ENCODE results near the gene C3orf22.
"Not testable (repeated sequence)": the region's sequence is repeated elsewhere in the genome, so short reads cannot be mapped to it uniquely, and the experiment has no call there.

Gene C3orf22

GRCh38 chr3:126558336-126559071 lies at the start of gene C3orf22:
Gene C3orf22, minus strand, starts transcription at chr3:126558932. Its CDS starts 5,542 bp downstream, at chr3:126553390.
- DNase-seq = no peak

- DNase-seq = peak; percentile 42
Observed at GRCh38 chr3:126607214-126607908, 48.6 kb upstream of the C3orf22 start.

GRCh38 chr3:126606001-126606400 lies 47.3 kb upstream of the C3orf22 start:
- DNase-seq = no peak

- DNase-seq = no peak
Observed at GRCh38 chr3:126604691-126605090, 46.0 kb upstream of the C3orf22 start.

- no peak for DNase-seq
Observed at GRCh38 chr3:126599101-126599500, 40.4 kb upstream of the C3orf22 start.

GRCh38 chr3:126595479-126595878 lies 36.7 kb upstream of the C3orf22 start:
- DNase-seq = not testable (repeated sequence)

- peak; percentile 57 for DNase-seq
Observed at GRCh38 chr3:126591515-126591914, 32.8 kb upstream of the C3orf22 start.

GRCh38 chr3:126582311-126582710 lies 23.6 kb upstream of the C3orf22 start:
- no peak for DNase-seq

- DNase-seq = no peak
Observed at GRCh38 chr3:126581569-126581968, 22.8 kb upstream of the C3orf22 start.

GRCh38 chr3:126580746-126581145 lies 22.0 kb upstream of the C3orf22 start:
- peak; percentile 19 for DNase-seq

- no peak for DNase-seq
Observed at GRCh38 chr3:126578702-126579101, 20.0 kb upstream of the C3orf22 start.

- DNase-seq = peak; percentile 17
Observed at GRCh38 chr3:126577261-126577660, 18.5 kb upstream of the C3orf22 start.

- DNase-seq = no peak
Observed at GRCh38 chr3:126573492-126574117, 14.9 kb upstream of the C3orf22 start.

- DNase-seq = no peak
Observed at GRCh38 chr3:126571078-126571477, 12.3 kb upstream of the C3orf22 start.

- DNase-seq = no peak
Observed at GRCh38 chr3:126570103-126570541, 11.4 kb upstream of the C3orf22 start.

- no peak for DNase-seq
Observed at GRCh38 chr3:126569390-126569975, 10.8 kb upstream of the C3orf22 start.

- DNase-seq = no peak
Observed at GRCh38 chr3:126568776-126569342, 10.1 kb upstream of the C3orf22 start.

- no peak for DNase-seq
Observed at GRCh38 chr3:126567696-126568438, 9.1 kb upstream of the C3orf22 start.

- DNase-seq = no peak
Observed at GRCh38 chr3:126562737-126563276, 4.1 kb upstream of the C3orf22 start.

GRCh38 chr3:126557761-126558160 lies 971 bp downstream of the C3orf22 start:
- no peak for DNase-seq

GRCh38 chr3:126557415-126557745 lies 1.4 kb downstream of the C3orf22 start:
- DNase-seq = no peak
